Measurements from ENCODE around the gene BEND3. TPM values are rescaled to one million over a fixed set of nuclear protein-coding genes. Genes with fewer than 3 reads are reported as not detected.
"Not testable (repeated sequence)": the region's sequence is repeated elsewhere in the genome, so short reads cannot be mapped to it uniquely, and the experiment has no call there.

The BEND3 gene
- total RNA-seq (2014; rRNA removed; shearing (Covaris generic)), result 0.98 and 1.1 TPM in 2 replicates

DNA sequence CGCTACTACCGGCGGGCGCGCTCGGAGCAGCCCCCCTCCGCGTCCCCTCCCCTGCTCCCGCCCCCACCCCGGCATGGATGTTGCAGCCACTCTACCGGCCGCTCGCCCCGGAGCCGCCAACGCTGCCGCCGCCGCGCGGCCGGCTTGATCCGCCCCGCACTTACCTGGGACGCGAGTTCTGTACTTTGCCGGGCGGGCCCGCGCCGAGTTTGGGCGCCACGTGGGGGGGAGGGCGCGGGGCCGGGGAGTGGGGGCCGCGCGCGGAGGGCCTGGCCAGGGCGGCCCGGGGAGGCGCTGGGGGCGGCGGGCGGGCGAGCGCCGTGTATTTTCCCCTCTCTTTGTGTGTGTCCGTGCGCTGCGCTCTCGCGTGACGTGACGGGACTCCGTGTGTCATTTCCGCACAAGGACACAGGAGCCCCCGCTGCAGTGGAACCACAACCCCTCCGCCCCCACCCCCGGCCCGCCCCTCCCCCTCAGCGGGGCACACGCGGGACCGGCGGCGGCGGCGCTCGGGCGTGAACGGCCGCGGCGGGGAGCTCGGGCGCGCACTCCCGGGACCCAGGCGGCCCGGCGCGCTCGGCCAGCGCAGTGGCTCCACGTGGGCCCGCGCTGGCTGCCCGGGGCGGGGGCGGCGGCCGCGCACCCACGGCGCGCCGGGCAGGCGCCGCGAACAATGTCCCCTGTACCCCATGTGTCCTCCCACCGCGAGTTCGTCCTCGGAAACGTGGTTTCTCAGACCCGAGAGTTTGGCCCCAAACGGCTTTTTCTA lies at the start of gene BEND3:
TSS of gene BEND3 (minus strand) at position 590 of the 769 bp plus-strand sequence. CDS start 16,230 bp downstream, outside the sequence.
- no peak for DNase-seq (ENCODE audit: low read depth)

DNA sequence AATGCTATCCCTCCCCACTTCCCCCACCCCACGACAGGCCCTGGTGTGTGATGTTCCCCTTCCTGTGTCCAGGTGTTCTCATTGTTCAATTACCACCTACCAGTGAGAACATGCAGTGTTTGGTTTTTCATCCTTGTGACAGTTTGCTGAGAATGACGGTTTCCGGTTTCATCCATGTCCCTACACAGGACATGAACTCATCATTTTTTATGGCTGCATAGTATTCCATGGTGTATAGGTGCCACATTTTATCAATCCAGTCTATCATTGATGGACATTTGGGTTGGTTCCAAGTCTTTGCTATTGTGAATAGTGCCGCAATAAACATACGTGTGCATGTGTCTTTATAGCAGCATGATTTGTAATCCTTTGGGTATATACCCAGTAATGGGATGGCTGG lies 49.0 kb upstream of the BEND3 start:
- not testable (repeated sequence) for DNase-seq (ENCODE audit: low read depth)

DNA sequence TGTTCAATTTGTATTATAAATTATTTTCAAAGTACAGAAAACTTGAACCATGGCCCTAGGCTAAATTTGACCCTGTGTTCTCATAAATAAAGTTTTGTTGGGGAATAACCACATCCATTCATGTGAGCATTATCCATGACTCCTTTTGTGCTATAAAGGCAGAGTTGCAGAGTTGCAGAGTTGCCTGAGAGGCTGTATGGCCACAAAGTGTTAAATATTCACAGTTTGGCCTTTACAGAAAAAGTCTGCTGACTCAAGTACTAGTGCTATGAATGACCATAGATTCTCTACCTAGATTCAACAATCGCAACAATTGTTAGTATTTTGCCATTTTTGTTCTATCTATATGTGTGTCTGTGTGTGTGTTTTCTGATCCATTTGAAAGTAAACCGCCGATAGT lies 46.2 kb upstream of the BEND3 start:
- DNase-seq (ENCODE audit: low read depth), result no peak

DNA sequence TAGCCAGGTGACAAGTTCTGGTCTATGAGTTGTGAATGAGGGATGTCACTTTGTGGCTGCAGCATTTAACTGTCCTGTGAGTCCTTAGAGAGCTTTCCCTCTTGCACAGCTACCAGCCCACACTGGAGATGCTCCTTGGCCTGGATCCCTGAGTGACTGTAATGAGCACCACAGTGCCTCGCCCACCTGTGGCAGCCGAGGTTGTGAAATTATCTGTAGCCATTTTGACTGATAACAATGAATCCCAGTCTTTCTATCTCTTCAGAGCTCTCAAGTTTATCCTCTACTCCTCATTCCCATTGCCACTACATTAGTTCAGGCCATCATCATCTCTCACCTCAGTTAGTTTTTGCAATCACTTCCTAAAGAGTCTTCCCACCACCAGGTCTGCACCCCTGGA lies 41.3 kb upstream of the BEND3 start:
- DNase-seq (ENCODE audit: low read depth), result no peak

DNA sequence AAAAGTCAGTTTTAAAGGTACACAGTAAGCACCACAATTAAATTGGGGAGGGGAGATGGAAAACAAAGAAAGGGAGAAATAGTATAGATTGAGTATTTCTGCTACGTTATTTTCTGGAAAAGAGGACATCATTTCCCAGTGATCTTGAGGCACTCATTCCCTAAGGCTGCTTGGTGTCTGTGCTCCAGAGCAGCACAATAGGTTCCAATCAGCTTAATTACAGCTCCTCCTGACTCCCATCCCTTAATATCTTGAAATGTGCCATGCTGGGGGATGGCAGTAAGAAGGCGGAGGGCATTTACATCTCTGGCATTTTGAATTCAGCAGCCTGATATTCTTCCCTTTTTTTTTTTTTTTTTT lies 39.5 kb upstream of the BEND3 start:
- no peak for DNase-seq (ENCODE audit: low read depth)

DNA sequence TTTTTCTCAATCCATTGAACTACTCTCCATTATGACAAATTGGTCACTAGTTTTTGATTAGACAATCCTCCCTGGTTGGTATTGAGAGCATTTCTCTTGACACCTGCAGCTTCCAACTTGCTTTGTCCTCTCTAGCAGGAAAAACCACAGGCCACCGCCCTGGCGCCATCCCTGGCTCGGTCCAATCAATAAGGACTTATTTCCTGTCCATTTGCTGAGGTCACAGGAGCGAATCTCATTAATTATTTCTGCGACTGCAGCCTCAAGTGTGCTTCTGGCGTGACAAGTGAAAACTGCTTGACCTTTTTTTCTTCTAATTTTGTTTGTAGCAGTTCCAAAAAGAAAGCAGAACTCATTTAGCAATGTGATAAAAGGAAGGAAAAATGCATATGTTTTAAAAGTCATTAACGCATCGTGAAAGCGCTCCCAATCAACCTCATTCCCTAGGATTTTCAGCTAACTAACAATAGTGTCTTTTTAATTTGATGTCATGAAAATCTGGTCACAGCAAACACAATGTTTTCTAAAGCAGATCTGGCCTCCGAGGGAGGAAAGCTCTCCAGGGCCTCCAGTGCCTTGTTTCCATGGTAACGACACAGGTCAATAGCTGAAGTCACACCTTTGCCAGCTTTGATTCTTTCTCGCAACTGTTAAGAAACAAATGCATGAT lies 39.0 kb upstream of the BEND3 start:
- no peak for DNase-seq (ENCODE audit: low read depth)

DNA sequence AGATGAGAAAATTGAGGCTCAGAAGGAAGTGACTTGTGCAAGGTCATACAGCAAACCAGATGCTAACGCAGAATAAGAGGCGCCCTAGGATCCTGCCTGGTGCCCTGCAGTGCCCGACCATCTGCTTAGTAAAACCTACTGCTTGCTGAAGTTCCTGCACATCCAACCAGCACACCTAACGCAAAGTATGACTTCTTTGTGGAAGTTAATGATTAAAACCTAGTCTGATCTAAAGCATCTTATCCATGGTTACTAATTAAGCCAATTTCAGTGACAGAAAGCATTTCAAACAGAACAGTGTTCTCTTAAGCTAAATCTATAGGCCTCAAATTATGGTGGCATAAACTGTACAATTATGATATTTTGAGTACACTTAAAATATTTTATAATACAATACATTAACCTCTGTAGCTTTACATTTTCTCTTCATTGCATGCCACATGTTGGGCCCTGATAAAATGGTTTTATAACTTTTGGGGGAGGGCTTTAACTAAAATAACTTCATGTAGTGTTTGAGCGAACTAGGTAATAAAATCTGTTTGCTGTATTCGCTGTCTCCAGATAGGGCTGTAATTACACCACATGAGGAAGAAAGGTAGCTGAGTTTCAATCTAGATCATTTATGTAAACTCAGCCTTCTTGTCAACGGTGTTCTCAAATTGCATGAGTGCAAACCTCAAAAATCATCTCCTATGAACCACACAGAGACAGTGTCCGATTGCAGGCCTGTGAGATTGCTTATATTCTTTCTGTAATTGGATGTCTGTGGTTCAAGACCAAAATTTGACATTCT lies 37.5 kb upstream of the BEND3 start:
- DNase-seq (ENCODE audit: low read depth), result no peak

DNA sequence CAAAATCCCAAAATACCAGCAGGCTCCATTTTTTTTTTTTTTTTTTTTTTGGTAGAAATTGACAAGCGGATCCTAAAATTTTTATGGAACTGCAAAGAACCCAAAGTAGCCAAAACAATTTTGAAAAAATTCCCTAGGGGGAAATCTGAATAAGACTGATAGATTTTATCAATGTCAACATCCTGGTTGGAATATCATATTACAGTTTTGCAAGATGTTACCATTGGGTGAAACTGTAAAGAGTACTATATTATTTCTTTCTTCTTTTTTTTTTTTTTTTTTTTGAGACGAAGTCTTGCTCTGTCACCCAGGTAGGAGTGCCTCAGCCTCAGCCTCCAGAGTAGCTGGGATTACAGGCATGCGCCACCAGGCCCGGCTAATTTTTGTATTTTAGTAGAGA lies 29.4 kb upstream of the BEND3 start:
- no peak for DNase-seq (ENCODE audit: low read depth)

DNA sequence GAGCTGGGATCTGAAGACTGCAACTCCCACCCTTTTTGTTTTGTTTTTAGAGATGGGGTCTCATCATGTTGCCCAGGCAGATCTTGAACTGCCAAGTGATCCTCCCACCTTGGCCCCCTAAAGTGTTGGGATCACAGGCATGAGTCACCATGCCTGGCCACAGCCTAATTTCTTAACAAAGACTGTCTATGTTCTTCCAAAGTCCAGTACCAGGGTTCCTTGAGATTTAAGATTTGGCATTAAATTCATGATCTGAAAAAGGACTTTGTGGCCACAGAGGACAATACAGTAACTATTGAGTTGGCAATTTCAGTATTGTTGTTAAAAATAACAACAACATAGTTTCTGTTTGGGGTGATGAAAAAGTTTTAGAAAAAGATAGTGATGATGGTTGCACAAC lies 28.7 kb upstream of the BEND3 start:
- DNase-seq (ENCODE audit: low read depth), result peak; percentile 31

DNA sequence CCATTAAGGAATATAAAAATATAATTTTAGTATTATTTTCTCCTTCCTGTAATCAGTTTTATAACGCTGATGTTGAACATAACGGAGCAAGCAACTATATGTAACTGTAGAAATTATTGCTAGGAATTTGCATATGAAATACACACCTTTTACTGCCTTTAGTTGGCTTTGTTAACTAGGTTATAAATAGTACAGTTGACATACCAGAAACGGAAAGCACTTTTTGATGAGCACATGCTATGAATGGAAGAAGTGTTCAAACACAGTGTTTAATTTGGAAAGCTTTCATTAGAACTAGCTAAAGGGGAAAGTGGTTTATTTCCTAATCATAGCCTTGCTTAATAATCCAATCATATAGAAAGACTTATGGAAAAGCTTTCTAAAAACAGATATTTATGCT lies 25.3 kb upstream of the BEND3 start:
- DNase-seq (ENCODE audit: low read depth), result no peak

DNA sequence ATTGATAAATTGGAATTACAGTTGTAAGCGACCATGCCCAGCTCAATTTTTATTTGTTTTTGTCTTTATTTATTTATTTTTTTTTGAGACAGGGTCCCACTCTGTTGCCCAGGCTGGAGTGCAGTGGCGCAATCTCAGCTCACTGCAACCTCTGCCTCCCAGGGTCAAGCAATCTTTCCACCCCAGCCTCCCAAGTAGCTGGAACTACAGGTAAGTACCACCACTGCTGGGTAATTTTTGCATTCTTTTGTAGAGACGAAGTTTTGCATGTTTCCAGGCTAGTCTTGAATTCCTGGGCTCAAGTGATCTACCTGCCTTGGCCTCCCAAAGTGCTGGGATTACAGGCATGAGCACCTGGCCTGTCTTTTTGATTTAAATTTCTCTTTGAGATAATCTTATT lies 21.0 kb upstream of the BEND3 start:
- DNase-seq (ENCODE audit: low read depth), result not testable (repeated sequence)

DNA sequence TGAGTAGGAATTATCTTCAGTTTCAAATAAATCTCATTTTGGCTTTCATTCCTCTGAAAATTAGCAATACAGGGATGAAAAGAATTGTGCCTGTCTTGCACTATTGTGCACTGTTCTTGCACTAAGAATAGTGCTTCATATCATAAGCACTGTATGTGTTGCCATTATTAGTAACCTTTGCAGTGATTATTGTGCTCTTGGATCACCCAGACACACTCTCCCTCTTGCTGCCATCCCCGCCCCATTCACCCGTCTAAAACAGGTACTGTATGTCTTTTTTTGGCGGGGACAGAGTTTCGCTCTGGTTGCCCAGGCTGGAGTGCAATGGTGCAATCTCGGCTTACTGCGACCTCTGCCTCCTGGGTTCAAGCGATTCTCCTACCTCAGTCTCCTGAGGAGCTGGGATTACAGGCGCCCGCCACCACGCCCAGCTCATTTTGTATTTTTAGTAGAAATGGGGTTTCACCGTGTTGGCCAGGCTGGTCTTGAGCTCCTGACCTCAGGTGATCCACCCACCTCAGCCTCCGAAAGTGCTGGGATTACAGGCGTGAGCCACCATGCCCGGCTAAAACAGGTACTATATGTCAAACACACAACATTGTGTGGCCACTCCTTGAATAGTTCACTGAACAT lies 19.8 kb upstream of the BEND3 start:
- DNase-seq (ENCODE audit: low read depth), result not testable (repeated sequence)

DNA sequence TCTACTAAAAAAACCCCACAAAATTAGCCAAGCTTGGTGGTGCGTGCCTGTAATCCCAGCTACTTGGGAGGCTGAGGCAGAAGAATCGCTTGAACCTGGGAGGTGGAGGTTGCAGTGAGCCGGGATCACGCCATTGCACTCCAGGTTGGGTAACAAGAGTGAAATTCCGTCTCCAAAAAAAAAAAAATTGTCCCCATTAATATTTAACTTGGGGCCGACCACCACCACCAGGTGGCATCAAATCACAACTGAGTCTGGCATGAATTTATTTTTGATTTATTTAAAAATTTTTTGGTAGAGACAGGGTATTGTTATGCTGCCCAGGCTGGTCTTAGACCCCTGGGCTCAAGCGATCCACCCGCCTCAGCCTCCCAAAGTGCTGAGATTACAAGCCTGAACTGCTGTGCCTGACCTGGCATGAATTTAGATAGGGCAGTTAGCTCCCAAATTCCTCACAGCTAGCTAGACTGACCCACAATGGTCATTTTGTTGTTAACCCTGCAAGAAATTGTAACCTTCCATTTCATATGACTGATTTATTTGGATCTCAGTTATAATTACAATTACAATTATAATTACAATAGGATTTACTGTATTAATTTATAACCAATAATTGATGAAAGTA lies 17.1 kb upstream of the BEND3 start:
- DNase-seq (ENCODE audit: low read depth), result peak; percentile 28

DNA sequence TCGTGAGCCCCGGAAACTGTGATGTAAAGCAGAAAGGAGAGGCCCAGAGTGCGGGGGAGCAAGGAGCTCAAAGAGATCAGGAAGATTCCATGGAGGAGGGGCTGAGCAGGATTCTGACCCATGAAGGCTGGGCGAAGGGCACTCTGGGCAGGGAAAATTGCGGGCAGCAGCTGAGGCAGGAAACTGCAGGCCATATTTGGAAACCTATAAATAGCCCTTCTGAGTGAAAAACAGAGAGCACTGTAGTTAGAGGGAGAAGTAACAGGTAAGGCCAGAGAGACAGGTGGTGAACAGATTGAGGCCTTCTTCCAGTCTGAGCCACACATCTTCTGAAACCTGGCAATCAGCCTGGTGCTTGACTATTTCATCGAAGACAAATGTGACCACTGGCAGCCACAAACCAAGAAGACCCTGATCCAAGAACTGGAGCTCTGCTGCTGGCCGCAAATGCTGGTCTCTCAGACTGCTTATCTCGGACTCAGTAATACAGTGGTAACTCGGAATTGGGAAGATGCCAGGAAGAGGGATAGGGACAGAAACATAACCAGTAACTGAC lies 14.1 kb upstream of the BEND3 start:
- no peak for DNase-seq (ENCODE audit: low read depth)

DNA sequence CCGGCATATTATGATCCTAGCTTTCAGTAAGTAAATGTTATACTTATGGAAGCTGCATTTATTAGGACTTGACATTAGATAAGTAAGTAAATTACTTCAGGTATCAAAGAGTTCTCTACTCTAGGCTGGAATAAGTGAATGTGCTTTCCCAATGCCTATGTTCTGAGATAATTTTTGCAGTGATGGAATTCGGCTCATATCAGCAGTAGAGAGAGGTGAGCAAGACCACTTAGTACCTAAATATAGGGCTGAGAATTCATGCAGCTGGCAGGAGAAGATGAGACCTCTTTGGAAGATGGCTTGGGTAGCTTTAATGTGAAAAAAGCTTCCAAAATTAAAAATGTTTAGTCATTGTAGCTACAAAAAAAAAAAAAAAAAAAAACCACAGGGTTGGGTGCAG lies 13.3 kb upstream of the BEND3 start:
- no peak for DNase-seq (ENCODE audit: low read depth)

DNA sequence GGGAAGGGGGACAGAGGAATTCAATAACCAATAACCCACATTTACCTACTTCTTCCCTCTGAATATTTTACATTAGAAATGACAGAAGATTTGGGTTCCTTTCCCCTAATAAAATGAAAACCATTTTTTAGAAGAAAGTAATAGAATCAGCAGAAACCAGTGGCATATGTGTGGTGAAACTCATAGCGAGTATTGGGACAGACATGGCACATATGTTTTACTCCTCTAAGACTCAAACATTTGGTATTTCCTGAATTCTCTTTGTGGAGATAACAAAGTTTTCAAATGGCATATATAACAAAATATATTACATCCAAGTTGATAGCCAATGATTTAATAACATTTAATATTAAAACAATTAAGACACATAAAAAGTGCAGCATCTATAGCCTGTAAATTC lies 12.9 kb upstream of the BEND3 start:
- no peak for DNase-seq (ENCODE audit: low read depth)

DNA sequence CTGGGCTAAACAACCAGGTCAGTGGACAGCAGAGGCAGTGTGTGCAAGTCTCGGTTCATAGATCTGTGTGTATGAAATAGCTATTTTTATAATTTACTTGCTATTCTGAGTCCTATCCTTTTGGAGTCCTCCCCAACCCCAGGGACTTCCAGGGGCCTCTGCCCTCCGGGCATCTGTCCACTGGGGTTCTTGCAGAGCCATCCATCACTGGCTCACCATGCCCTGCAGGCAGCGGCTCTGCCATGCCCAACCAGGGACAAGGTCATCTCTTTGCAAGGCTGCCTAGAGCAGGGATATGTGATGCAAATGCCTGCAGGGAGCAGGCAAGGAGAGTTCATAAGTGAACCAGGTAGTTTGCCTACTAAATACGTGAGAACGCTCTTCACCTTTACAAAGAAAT lies 10.5 kb upstream of the BEND3 start:
- DNase-seq (ENCODE audit: low read depth), result no peak

DNA sequence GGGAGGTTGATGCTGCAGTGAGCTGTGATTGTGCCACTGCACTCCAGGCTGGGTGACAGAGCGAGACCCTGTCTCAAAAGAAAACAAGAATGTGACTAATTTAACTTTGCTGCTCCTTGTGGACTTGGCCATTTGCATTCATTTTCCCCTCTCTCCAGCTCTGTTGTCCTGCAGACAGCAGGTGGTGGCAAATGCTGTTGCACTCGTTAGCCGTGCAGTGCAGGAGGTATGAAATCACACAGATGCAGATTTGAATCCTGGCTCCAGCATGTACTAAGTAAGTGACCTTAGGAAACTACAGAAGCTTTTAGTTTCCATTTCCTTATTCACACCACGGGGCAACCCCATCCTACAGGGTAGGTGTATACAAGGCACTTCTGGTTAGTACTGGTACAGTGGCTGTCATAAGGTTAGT lies 9.6 kb upstream of the BEND3 start:
- no peak for DNase-seq (ENCODE audit: low read depth)

DNA sequence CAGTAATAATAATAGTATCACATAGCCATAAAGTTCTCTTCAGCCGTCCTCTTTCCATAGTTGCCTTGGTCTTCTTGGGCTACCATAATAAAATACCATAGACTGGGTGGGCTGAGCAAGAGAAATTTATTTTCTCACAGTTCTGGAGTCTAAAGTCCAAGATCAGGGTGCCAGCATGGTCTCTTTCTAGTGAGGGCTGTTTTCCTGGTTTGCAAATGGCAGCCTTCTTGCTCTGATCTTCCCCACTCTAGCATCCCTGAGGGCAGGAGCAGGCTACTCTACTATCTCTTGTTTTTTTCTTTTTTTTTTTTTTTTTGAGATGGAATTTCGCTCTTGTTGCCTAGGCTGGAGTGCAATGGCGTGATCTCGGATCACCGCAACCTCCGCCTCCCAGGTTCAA lies 8.2 kb upstream of the BEND3 start:
- no peak for DNase-seq (ENCODE audit: low read depth)

DNA sequence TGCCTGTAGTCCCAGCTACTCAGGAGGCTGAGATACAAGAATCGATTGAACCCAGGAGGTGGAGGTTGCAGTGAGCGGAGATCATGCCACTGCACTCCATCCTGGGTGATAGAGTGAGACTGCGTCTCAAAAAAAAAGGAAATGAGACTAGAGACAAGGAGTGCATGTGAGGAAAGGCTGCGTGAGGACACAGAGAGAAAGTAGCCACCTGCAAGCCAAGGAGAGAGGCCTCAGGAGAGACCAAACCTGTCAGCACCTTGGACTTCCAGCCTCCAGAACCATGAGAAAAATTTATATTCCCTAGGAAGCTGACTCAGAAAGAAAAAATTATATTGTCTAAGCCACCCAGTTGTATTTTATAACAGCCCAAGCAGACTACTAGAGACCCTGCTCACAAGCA lies 7.4 kb upstream of the BEND3 start:
- no peak for DNase-seq (ENCODE audit: low read depth)

DNA sequence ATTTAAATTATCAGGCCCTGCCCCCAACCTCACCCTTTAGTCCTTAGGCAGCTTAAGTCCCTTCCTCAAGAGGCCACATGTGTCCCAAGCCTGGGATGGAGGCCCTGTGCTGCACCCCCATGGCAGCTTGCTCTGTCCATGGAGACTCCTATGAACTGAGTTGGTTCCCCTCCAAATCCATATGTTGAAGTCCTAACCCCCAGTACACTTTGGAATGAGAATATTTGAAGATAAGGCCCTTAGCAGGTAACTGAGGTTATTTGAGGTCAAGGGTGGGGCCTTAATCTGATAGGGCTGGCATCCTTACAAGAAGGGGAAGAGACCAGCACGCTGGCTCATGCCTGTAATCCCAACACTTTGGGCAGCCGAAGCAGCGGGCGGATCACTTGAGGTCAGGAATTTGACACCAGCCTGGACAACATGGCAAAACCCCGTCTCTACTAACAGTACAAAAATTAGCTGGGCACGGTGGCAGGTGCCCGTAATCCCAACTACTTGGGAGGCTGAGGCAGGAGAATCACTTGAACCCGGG lies 6.7 kb upstream of the BEND3 start:
- no peak for DNase-seq (ENCODE audit: low read depth)

All from RPMI7951 (cell line).